ENCODE measurements around the gene NFXL1.
"Not testable (repeated sequence)": the region's sequence is repeated elsewhere in the genome, so short reads cannot be mapped to it uniquely, and the experiment has no call there.

DNA sequence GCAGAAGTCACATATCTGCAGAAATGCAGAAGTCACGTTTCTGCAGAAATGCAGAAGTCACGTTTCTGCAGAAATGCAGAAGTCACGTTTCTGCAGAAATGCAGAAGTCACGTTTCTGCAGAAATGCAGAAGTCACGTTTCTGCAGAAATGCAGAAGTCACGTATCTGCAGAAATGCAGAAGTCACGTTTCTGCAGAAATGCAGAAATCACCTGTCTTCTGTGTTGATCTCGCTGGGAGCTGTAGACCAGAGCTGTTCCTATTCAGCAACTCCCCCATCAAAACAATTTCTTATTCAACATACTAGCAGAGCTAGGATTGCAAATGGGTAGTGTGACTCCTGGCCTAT lies 8.9 kb upstream of the NFXL1 start:
- TF ChIP-seq POLR2AphosphoS5 (IDR thresholded peaks at IDR 0.05; ENCODE audit: low read depth, low read length); POLR2A (IDR thresholded peaks at IDR 0.05; ENCODE audit: low read depth, low read length); TAF1 (IDR thresholded peaks at IDR 0.05; ENCODE audit: borderline replicate concordance, low read depth, low read length): not testable (repeated sequence)
